Right lobe of liver (tissue), 6 donors: ENCODE data around the gene ZMPSTE24. TPM values are rescaled to one million over a fixed set of nuclear protein-coding genes. Genes with fewer than 3 reads are reported as not detected.
"Not testable (repeated sequence)": the region's sequence is repeated elsewhere in the genome, so short reads cannot be mapped to it uniquely, and the experiment has no call there.

ENCODE experiments used
- ATAC-seq, 4 donors: fragments of 200-7000 bp; cut with Tn5 transposase; one replicate each; pipeline ENCODE4 v1.9.1; 2020; ENCODE audit warnings: mild to moderate bottlenecking in 4 of 4, moderate library complexity in 4 of 4
- DNase-seq, 3 donors: peaks; one replicate each; pipeline ENCODE4 v3.0.0-alpha.2; 2020
- H3K27ac ChIP-seq, 3 donors: fragments of 200-600 bp; one replicate each; pipeline ENCODE4 v1.8.0; 2022
- H3K27me3 ChIP-seq, 2 donors: fragments of 200-600 bp; one replicate each; pipeline ENCODE4 v1.8.0; 2022
- H3K36me3 ChIP-seq, 4 donors: fragments of 200-600 bp; sonication (generic) in 1 of 4; one replicate each; pipeline versions ENCODE4 v1.5.1 to v1.8.0; 2017 to 2022; ENCODE audit warnings: control low read depth in 1 of 4
- H3K4me1 ChIP-seq, 4 donors: fragments of 200-600 bp; sonication (generic) in 1 of 4; one replicate each; pipeline versions ENCODE4 v1.5.1 to v1.8.0; 2017 to 2022; ENCODE audit warnings: control low read depth in 1 of 4
- H3K4me3 ChIP-seq, 3 donors: fragments of 200-600 bp; one replicate each; pipeline ENCODE4 v1.8.0; 2022
- H3K9me3 ChIP-seq, 4 donors: fragments of 200-600 bp; sonication (generic) in 1 of 4; one replicate each; pipeline versions ENCODE4 v1.5.1 to v1.8.0; 2017 to 2022; ENCODE audit warnings: control low read depth in 1 of 4
- POLR2A ChIP-seq: fragments of 450-650 bp; IDR thresholded peaks from one replicate; pipeline ENCODE4 v1.6.1; 2017; ENCODE audit warnings: antibody characterized with exemption, mild to moderate bottlenecking
- WGBS: methylation state at CpG from one replicate; pipeline ENCODE4 v1.1.6; 2018; ENCODE audit warnings: low coverage, low lambda C conversion rate; ENCODE audit not compliant: insufficient coverage; ENCODE audit errors: missing lambda C conversion rate; 5-methylcytosine and 5-hydroxymethylcytosine counted together
- intact Hi-C, 2 donors: fragments of 100-400 bp; cut with DNase I; formaldehyde crosslinking; loops; one replicate each; pipeline versions ENCODE4 v1.11.2 to v1.14.1; 2022
- total RNA-seq, 6 experiments: library from RNA; depleted of rRNA in 2 of 6; stranded (reverse); fragments of >200 nt in 2 of 6; fragmentation: NEBNext Ultra II Directional in 3 of 6; extraction: Animal tissue kit (Norgen Biotek cat#: 25700) in 3 of 6; gene quantifications; one replicate each; pipeline versions ENCODE4 v1.1.0 to v1.2.4, GENCODE V29; 2016 to 2023
- TF ChIP-seq, protein P1 (sequence below), 4 donors: fragments of 200-600 bp in 3 of 4; fragments of 450-650 bp in 1 of 4; IDR thresholded peaks; one replicate each; pipeline versions ENCODE4 v1.5.1 to v1.8.0; 2016 to 2022; ENCODE audit warnings: antibody characterized with exemption in 4 of 4, mild to moderate bottlenecking in 2 of 4
- donor health status: DM: no; HTN: yes; CAD: no.
- donor health status: DM: no; HTN: no; CAD: no.
- donor health status: DM: no; HTN: no; CAD: no.
- donor health status: DM: no; HTN: yes; CAD: no.
- donor health status: DM: no; HTN: yes; CAD: no.

The ZMPSTE24 gene
- total RNA-seq, 6 experiments from 2014 or later = 21.1 to 36.9 (median 27.5) TPM

DNA sequence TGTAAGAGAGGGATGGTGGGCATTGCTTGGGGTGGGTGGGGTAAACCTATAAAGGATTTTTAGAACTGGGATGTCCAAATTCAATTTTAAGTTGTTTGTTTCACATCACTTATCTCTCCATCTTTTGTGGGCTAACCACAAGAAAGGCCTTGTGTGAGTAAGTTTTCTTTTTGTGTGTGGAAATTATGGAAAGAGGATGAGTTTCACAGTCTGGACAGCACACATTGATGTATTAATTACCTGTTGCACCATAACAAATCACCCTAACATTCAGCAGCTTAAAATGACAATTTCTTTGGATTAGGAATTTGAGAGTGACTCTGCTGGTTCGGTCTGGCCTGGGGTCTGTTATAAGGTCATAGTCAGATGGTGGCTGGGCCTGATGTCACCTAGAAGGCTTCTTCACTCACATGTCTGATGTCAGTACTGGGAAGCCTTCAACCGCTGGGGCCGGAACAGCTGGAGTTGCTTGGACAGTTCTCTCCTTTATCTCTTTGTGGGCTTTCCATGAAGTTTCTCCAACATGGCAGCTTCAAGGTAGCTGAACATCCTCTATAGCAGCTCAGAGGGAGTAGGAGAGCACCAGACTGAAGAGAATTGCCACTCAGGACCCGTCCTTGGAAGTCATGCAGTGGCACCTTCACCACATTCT, 61.1 kb downstream of the ZMPSTE24 start:
- peaks cover 0 to 14% of the 10 kb centered on the region in 2 donors for H3K27me3 ChIP-seq
- DNase-seq = no peak
- intact Hi-C loops = loop anchor here (10.0 kb wide), 1 partner anchor 174 kb away; no protein-coding TSS in a partner anchor
- H3K4me3 ChIP-seq = no peak overlapping the region
- WGBS = 80% methylated on average over 1 of the region's 4 CpGs
- no peak for ATAC-seq
- H3K36me3 ChIP-seq = no peaks in the 10 kb centered on the region
- H3K27ac ChIP-seq = no peak overlapping the region
- peaks cover 0 to 13% (median 0%) of the 10 kb centered on the region in 4 donors for H3K4me1 ChIP-seq
- H3K9me3 ChIP-seq = no peaks in the 10 kb centered on the region
- TF ChIP-seq POLR2A = no peak
- TF ChIP-seq, protein P1, sequence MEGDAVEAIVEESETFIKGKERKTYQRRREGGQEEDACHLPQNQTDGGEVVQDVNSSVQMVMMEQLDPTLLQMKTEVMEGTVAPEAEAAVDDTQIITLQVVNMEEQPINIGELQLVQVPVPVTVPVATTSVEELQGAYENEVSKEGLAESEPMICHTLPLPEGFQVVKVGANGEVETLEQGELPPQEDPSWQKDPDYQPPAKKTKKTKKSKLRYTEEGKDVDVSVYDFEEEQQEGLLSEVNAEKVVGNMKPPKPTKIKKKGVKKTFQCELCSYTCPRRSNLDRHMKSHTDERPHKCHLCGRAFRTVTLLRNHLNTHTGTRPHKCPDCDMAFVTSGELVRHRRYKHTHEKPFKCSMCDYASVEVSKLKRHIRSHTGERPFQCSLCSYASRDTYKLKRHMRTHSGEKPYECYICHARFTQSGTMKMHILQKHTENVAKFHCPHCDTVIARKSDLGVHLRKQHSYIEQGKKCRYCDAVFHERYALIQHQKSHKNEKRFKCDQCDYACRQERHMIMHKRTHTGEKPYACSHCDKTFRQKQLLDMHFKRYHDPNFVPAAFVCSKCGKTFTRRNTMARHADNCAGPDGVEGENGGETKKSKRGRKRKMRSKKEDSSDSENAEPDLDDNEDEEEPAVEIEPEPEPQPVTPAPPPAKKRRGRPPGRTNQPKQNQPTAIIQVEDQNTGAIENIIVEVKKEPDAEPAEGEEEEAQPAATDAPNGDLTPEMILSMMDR (IDR thresholded peaks at IDR 0.05) = no peak

DNA sequence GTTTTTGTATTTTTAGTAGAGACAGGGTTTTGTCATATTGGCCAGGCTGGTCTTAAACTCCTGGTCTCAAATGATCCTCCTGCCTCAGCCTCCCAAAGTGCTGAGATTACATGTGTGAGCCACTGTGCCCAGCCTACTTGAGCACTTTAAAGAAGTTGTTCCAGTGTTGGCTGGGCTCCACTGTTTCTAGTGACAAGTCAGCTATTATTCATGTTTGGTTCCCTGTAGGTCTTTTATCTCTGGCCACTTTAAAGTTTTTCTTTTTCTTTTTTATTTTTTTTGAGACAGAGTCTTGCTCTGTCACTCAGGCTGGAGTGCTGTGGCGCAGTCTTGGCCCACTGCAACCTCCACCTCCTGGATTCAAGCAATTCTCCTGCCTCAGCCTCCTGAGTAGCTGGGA, 73.4 kb downstream of the ZMPSTE24 start:
- ATAC-seq, H3K27me3 ChIP-seq, DNase-seq, H3K4me3 ChIP-seq, H3K36me3 ChIP-seq, intact Hi-C loops, H3K27ac ChIP-seq, H3K9me3 ChIP-seq, H3K4me1 ChIP-seq: not testable (repeated sequence)
- 27% methylated on average over 1 of the region's 1 CpG for WGBS

DNA sequence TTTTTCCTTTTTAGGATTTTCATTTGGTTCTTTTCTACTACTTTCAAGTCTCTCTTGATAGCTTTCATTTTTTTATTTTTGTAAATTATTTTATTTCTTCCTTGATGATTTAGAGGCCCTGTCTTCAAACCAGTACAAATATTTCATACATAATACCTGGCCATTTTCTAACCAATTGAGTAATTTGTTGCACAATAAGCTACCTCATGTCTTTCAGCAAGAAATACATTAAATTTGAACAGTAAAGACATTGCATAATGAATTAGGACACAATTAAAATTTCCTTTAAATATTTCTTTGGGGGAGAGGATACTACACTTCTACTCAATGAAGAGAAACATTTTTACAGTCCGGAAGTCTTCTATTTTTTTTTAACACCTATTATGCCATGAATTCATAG, 74.7 kb downstream of the ZMPSTE24 start:
- Histone ChIP-seq H3K27me3 (no peaks in the 10 kb centered on the region), H3K9me3 (no peaks in the 10 kb centered on the region), H3K4me3 (no peak overlapping the region), H3K4me1 (no peaks in the 10 kb centered on the region), H3K36me3 (no peaks in the 10 kb centered on the region), H3K27ac (no peak overlapping the region)
- TF ChIP-seq, protein P1 (IDR thresholded peaks at IDR 0.05) = no peak
- TF ChIP-seq POLR2A = no peak
- DNase-seq (no peak), ATAC-seq (no peak)
- 69% methylated on average over 1 of the region's 1 CpG for WGBS
- intact Hi-C loops = no loop called here

DNA sequence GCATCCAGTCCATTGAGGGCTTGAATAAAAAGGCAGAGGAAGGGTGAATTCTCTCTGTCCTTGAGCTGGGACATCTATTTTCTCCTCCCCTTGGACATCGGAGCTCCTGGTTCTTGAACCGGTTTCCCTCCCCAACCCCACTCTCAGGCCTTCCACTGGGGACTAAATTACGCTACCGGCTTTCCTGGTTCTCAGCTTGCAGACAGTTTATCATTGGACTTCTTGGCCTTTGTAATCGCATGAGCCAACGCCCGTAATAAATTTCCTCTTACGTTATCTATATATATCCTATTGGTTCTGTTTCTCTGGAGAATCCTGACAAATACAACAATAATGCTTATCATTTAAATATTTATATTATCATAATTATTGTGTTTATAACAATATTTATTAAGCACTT, 79.4 kb downstream of the ZMPSTE24 start:
- TF ChIP-seq, protein P1 (IDR thresholded peaks at IDR 0.05) = no peak
- TF ChIP-seq POLR2A = no peak
- H3K27ac ChIP-seq = no peak overlapping the region
- intact Hi-C loops = no loop called here

DNA sequence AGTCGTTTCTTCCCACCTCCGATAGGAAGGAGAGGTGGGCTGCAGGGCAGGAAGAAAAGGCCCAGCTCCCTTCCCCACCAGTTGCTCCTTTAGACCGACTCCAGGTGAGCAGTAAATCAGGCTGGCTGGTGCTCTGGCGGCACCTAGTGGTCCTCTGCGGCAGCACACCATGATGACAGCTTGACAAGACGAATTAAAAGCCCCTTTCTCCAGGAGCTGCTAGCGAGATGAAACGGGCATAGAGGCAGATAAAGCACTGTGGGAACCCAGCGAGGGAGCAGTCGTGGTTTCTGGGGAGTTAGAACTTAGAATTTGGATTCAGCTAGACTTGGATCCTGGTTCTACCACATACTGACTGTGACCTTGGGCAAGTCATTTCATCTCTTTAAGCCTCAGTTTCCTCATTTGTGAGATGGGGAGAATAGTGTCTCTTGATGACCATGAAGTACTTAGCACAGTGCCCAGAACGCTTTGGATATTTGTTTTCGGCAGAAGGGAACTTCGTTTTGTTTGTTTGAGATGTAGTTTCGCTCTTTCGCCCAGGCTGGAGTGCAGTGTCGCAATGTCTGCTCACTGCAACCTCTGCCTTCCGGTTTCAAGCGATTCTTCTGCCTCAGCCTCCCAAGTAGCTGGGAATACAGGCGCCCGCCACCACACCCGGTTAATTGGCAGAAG, 80.8 kb downstream of the ZMPSTE24 start:
- Histone ChIP-seq H3K27ac (peak overlapping the region; percentile 51 to 65 (median 55)), H3K27me3 (no peaks in the 10 kb centered on the region), H3K4me1 (peaks cover 0 to 7% (median 0%) of the 10 kb centered on the region in 4 donors), H3K36me3 (no peaks in the 10 kb centered on the region), H3K9me3 (no peaks in the 10 kb centered on the region), H3K4me3 (peak overlapping the region; percentile 22 to 41 (median 24))
- no peak for TF ChIP-seq POLR2A
- TF ChIP-seq, protein P1 (IDR thresholded peaks at IDR 0.05) = peak; percentile 95 to 99 (median 97)
- intact Hi-C loops = no loop called here
- ATAC-seq = peak; percentile 90 to 95 (median 94)
- WGBS = 17% methylated on average over 18 of the region's 21 CpGs
- peak; percentile 76 to 83 (median 82) for DNase-seq

More for the DNA sequence above, 79.4 kb downstream of the ZMPSTE24 start:
- no peaks in the 10 kb centered on the region for H3K9me3 ChIP-seq
- H3K4me3 ChIP-seq = no peak overlapping the region
- H3K4me1 ChIP-seq = peaks cover 0 to 7% (median 0%) of the 10 kb centered on the region in 4 donors
- H3K27me3 ChIP-seq = no peaks in the 10 kb centered on the region
- WGBS = 60% methylated on average over 8 of the region's 8 CpGs
- no peak for DNase-seq
- ATAC-seq = no peak
- H3K36me3 ChIP-seq = no peaks in the 10 kb centered on the region
